Activated CD8-positive, alpha-beta memory T cell treated with anti-CD3 and anti-CD28 coated beads, Interleukin-2, amount 50 U/mL, for 24 hours (primary cell): ENCODE measurements around the gene PNPLA3.

Experiments
- DNase-seq: peaks from one replicate; pipeline ENCODE4 v3.0.0-alpha.2; 2020; ENCODE audit errors: extremely low read depth

Gene PNPLA3, protein sequence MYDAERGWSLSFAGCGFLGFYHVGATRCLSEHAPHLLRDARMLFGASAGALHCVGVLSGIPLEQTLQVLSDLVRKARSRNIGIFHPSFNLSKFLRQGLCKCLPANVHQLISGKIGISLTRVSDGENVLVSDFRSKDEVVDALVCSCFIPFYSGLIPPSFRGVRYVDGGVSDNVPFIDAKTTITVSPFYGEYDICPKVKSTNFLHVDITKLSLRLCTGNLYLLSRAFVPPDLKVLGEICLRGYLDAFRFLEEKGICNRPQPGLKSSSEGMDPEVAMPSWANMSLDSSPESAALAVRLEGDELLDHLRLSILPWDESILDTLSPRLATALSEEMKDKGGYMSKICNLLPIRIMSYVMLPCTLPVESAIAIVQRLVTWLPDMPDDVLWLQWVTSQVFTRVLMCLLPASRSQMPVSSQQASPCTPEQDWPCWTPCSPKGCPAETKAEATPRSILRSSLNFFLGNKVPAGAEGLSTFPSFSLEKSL

DNA sequence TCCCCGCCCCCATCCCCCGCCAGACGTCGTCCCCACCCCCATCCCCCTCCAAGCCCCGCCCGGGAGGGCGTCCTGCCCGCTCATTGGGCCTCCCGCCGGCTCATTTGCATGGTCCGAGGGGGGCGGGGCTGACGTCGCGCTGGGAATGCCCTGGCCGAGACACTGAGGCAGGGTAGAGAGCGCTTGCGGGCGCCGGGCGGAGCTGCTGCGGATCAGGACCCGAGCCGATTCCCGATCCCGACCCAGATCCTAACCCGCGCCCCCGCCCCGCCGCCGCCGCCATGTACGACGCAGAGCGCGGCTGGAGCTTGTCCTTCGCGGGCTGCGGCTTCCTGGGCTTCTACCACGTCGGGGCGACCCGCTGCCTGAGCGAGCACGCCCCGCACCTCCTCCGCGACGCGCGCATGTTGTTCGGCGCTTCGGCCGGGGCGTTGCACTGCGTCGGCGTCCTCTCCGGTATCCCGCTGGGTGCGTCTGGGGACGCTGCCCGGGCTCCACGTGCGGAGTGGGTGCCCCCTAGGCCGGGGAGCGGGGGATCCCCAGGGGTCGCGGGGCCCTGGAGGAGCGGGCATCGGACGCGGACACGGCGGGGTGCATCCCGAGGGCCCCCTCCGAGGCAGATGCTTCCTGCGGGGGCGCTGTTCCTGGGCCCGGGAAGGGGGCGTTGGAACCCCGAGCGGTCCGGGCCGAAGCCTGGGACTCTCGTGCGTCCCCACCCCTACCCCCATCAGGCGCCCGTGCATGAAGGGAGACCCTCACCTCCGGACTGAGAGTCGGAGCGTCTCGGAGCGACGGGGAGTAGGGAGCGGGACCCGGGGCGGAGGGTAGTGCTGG is at the start of gene PNPLA3:
Gene PNPLA3 (plus strand): TSS at position 175 of the 834 bp plus-strand sequence. CDS start 107 bp downstream, at position 282.
- peak; percentile 46 for DNase-seq

DNA sequence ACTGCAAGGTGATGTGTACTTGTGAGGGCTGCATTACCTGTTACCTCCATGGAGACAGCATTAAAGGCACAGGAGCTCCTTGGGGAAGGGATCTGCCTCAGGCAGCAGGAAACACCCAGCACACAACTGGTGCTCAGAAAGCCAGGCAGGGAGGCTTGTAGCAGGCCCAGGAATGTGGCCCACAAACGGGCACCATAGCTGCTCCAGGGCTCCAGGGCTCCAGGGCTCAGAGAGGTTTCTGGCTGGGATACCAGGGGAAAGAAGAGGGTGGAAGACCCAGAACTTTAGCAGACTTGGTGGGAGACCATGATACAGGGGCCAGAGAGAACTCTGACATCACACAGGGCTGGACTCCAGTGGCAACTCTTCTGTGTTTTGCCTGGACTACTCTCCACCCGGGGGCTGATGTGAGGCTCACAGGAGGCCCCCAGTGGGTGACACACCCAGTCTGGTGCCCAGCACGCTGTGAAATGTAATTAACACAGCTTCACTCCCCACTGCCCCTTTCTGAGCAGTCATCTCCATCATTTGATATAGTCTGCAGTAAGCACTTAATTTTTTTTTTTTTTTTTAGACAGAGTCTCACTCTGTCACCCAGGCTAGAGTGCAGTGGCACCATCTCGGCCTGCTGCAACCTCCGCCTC is 46.6 kb upstream of the PNPLA3 start:
- DNase-seq: no peak

DNA sequence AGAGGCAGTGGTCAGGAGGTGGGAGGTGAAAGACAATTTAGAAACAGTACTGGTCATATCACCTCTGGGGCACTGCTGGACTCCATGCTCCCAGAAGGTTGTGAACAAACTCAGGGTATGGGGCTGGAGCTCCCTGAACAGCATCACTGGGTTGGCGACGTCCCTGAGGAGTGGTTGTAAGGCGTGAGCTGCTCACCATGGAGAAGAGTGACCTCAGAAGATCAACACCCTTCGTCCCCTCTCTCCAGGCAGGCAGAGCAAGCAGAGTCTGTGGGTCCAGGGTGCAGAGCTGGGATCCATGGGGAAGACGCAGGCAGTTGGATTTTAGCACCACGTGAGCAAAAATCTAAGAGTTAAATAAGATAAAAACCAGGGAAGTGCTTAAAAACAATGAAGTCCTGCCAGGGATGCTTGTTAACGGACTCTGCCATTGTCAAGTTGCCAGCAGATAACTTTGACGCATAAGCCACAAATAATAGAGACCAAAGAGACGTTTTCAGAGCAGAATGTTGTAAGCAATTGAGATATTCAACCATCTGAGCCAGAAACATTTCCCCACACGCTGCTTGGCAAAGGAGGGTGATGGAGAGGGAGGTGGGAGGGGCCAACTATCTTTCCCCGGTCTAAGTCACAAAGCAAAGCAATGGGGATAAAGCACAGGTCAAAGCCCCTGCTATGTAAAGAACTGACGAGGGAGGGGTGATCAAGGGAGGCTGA is 45.4 kb upstream of the PNPLA3 start:
- no peak for DNase-seq

DNA sequence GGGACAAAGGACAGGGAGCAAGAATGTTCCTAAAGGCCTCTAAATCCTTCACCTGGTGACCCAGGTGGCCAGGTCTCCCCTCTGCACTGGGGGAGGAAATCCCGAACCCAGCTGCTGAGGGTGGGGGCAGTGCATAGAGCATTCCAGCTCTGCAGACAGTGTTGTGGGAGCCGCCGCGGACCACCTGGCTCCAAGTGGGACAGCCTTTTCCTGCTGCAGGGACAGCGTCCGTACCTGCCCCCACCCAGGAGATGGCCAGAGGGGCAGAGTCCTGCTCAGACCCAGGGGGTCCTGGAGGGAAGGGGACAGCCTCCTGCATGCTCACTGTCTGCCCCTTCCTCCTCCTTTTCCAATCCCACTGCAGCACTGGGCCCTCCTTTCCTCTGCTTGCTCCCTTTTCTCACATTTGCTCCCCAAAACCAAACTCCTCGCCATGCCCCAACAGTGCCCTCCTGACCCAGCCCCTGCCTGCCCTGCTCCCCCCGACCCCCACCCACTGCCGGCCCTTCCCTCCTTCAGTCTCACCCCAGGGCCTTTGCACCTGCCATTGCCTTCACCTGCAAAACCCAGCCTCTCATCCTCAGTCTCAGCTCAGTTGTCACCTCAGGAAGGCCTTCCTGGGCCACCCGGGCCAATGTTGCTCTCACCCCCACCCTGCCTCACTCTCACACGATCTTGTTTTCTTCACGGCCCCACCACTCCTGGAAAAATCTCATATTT is 44.6 kb upstream of the PNPLA3 start:
- no peak for DNase-seq

DNA sequence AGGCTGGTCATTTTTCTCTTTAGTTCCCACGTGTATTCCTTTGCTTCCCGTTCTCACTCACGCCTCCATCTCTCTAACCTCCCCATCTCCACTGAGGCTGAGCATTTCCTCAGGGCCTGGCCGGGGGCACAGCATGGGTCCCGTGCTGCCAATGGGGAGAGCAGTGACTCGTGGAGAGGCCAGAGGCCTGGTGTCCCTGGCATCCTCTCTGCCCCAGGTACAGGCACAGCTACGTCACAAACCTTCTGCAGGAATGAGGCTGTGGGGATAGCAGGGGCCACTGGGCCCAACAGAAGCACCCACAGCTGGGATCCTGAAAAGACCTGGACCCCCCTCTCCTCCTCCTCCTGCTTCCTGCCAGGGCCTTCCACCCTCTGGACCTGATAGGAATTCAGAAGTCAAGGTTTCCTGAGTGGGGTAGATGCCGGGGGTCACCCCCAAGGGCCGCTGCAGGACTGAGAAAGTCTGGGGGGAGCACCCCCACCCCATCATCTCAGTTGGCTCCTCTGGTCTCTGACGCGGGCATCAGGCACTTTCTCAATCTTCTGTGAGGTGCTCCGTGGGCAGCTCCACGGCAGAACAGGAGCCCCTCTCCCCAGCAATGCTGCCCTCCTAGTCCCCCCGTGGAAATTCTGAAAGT is 43.6 kb upstream of the PNPLA3 start:
- no peak for DNase-seq

DNA sequence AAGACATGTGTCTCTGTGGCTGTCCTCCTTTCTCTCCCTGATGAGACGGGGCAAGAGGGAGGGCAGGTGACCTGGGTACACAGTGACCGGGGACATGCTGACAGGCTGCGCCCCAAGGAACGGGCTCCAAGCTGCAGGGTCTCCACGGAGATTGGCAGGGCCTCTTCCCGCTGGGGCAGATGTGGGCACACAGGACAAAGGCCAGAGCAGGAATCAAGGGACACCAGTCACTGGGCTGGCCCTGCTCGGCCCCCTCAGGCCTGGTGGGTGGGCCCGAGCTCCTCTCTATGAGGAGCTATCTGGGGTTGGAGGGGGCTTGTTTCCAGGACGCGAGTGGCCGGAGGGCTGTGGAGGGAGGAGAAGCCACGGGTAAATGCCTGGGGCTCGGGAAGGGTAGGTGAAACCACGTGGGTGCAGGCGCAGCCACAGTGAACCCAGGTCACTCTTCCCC is 43.0 kb upstream of the PNPLA3 start:
- DNase-seq: no peak

DNA sequence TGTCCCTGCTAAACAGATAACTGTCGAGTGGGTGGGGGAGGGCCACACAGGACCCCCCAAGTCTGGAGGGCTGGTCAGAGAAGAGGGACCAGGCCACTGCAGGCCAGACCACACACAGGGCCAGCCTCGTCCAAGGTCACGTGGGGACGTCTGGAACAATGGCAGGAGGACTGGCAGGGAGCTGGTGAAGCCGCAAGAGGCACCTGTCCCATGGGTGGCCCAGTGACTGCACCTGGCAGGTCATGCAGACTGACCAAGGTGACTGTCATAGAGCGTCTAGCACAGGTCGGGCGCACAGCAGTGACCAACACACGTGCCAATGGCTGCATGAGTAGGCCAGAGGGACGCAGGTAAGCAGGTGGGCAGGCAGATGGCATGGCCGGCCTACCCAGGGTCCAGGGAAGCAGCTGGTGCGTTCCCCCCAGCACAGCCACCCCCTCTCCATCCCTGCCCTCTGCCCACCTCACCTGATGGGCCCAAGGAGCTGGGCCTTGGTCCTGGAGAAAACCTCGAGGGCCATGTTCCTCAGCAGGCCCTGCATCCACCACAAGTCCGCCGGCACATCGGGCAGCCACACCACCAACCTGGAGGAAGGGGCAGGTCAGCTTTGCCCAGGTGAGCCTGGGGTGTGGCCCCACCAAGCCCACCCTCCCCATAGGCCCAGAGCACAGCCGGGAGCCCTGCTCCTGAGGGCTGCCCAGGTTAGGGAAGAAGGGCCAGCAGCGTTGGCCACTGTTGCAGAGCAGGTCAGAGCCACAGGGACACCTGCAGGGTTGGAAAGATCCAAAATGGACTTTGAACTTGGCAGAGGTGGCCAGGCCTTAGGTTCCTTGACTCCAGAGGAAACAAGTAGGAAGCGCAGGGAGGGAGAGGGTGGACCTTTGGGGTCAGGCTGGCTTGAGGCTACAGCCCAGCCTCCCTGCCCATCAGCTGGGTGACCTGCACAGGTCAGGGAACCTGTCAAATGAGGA is 42.2 kb upstream of the PNPLA3 start:
- no peak for DNase-seq

DNA sequence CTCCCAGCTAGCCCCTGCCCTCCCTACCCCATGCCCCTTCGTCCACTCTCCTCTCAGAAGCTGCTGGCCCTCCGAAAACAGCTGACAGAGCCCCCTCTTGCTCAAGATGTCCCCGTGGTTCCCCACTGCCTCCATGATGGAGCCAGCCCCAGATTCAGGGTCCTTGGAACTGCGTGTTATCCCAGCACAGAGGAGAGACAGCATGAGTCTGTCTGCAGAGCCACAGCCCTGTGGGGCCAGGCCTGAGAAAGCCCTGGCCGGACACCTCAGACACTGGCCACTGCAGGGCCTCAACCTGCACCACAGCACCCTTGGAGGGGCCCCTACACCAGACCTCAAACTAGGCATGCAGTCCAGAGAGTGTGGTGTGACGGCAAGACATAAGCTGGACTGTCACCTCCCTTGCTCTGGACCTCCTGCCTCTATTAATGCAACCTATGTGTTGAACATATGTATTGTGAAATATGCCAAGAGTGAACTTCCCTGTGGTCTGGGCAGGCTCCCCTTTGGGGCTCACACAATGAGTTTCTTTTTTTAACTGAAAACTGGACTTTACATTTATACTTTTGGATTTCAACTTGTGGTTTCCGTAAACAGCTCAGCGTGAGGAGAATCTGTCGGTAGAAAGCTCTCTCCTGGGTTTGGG is 41.4 kb upstream of the PNPLA3 start:
- DNase-seq: no peak

DNA sequence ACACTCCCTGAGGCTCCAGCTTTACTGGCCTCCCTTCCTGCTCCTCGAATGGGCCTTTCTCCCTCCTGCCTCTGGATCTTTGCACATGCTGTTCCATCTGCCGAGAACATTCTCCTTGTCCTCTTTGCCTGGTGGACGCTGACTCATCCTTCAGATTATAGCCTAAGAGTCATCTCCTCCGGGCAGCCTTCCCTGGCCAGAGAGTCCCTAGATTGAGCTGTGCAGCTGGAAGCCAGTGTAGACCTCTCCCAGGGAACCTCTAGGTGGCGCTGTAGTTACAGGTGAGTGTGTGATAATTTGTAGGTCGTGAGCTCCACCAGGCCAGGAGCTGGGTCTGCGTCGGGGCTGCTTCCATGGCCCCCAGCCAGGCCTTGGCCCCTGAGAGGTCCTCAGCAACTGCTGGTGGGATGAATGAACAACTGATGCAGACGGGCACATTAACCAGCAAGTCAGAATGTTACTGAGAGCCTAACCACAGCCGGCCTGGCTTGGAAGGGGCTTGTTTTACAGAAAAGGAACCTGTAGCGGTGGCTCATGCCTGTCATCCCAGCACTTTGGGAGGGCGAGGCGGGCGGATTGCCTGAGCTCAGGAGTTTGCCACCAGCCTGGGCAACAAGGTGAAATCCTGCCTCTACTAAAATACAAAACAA is 40.5 kb upstream of the PNPLA3 start:
- no peak for DNase-seq

DNA sequence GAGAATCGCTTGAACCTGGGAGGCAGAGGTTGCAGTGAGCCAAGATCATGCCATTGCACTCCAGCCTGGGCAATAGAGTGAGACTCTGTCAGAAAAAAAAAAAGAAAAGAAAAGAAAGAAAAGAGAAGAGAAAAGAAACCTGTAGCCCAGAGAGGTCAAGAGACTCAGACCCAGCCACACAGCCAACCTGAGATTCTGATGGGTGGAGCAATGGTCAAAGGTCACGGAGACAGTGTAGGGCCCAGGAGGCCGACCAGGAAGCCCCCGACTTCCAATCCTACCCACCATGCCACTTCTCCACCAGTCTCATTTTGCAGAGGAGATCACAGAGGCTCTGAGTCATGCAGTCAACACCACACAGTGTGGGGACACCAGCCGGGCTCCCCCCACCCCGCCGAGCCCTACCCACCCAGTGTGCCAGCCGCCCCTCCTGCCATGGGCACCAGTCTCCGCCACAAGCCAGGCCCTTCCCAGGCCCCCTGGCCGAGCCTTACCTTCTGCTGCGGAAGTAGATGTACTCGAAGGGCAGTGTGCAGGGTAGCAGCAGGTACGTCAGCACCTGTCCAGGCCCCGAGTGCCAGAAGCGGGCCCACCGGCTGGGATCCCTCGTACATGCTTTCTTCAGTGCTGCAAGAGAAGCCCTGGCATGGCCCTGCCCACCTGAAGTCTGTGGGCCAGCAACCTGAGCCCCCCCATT is 39.7 kb upstream of the PNPLA3 start:
- DNase-seq: no peak

DNA sequence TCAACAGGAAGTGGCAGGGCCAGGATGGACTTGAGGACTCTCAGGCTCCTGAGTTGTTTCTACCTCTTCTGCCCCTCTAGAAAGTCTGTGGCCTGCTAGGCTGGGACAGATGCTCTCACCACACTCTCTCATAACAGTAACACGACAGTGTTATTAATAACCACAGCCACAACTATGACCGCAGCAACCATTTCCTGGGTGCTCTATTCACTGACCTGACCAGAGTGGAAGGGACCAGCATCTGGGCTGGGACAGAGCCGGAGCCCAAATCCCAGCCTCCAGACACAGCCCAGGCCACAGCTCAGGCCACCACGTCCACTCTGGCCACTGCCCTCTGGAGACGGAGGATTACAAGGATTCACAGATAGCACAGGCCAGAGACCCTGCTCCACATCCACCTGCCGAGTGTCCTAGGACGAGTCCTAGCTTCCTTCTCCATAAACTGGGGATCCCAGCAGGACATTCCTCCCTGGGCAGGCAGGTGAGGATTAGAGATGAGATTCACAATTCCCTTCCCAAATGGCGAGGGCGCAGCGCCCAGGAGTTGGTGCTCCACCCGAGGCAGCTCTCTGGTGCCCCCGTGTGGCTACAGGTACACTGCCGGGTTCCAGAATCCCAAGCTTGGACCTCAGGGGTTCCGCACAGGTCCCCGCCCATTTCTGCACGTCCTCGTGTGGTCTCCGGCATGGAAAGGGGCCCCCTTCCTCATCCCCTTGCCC is 38.8 kb upstream of the PNPLA3 start:
- no peak for DNase-seq

DNA sequence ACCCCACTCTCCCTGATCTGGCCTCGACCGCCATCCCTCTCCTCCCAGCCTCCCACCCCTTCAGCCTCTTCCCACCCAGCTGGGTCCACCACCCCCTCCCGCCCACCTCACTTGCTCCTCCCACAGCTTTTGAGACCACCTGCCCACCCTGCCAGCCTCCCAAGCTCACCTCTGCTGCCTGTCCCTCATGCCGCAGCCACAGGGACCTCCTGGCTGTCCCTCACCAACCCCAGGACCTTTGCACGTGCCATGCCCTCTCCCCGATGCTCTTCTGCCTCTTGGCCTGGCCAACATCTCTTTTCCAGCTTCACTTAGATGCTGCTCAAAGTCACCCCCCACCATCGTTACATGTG is 38.3 kb upstream of the PNPLA3 start:
- DNase-seq: no peak

DNA sequence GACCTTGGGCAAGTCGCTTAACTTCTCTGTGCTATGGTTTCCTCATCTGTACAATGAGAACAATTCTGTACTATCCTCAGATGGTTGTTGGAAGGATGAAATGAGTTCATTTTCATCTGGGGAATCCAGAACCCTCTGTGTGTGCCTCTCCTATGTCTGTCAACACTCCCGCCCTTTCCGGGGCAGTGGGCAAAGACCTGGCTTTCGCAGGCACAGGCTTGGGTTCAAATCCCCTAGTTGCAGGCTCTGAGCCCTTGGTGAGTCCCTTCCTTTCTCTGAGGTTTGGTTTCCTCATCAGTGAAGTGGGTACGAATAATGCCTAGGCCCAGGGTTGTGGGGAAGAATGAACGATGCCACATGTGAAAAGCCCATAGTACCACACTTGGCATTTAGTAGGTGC is 37.8 kb upstream of the PNPLA3 start:
- DNase-seq: no peak

DNA sequence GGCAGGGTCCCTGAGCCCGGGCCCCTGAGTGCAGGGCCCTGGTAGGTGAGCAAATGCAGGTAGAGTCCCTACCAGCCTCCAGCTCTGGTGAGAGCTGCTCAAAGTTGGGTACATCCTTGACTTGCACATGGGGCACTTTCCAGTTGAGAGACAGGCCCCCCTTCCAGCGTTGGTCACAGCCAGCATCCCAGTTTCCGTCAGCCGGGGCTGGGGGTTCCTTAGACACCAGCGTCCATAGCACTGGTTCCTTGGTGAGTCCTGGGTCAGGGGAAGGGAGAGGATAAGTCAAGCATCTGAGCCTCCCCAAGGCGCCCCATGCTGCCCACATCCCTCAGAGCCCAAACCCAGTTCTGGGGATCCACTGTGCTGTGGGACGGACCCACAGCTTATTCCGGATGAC is 37.4 kb upstream of the PNPLA3 start:
- DNase-seq: no peak

DNA sequence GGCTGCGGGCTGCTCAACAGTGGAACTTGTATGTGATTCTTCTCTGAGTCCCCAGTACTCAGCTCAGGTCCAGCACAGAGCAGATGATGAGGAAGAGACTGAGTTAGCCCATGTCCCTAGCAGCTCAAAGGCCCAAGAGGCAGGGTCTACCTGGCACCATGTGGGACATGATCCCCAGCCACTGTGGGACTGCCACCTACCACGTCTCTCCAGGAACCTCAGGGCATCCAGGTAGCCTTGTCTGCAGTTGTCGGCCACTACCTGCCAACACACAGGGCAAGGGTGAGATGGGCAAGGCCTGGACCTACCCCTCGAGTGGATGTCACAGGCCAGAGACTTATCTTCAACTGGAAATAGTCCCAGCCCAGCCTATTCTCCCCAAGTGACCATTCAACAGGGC is 36.2 kb upstream of the PNPLA3 start:
- no peak for DNase-seq

DNA sequence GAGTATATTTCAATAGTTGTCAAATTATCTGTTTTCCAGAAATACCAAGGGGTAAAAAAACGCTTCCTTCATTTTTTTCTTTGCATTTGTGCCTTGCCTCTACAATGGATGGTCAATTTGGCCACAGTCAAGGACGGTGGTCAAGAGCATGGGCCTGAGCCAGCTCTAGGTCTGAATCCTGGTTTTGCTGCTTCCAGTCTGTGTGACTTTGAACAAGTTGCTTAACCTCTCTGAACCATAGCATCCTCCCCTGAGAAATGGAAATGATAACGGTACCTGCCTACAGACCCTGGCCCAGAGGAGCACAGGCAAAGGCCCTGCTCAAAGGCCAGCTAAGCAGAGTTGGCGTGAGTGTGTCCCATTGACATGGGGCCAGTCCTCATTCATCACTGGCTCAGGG is 34.9 kb upstream of the PNPLA3 start:
- DNase-seq: no peak
